HEK293 (cell line): Measurements from ENCODE around the gene CD46.

Experiments used
- CTCF ChIA-PET: fragments of 350-600 bp; formaldehyde crosslinking; extraction: SDS; loops from one replicate; lab custom pipeline; 2021; ENCODE audit warnings: antibody characterized with exemption; lab: Yijun Ruan, JAX
- POLR2A ChIA-PET: fragments of 300-600 bp; formaldehyde crosslinking; extraction: SDS; loops from one replicate; lab custom pipeline; 2020; ENCODE audit warnings: antibody characterized with exemption, inconsistent platforms; lab: Yijun Ruan, JAX
- H3K27ac ChIP-seq: fragments of 200-500 bp; sonication (Bioruptor generic); 2 replicates; pipeline ENCODE4 v1.5.1; 2014; ENCODE audit warnings: low read depth, low read length, control low read depth, inconsistent platforms; ENCODE audit errors: extremely low read depth
- H3K36me3 ChIP-seq, 2 experiments: fragments of 200-500 bp in 1 of 2; sonication (Bioruptor generic) in 1 of 2; 1 replicate in 1 of 2; 2 replicates in 1 of 2; pipeline ENCODE4 v1.5.1; 2014 to 2017; ENCODE audit warnings: inconsistent platforms in 2 of 2, low read length in 2 of 2; ENCODE audit not compliant: control insufficient read depth in 2 of 2, insufficient read depth in 1 of 2
- H3K4me1 ChIP-seq: fragments of 200-500 bp; sonication (Bioruptor generic); 2 replicates; pipeline ENCODE4 v1.5.1; 2014; ENCODE audit warnings: mild to moderate bottlenecking, low read length, inconsistent platforms; ENCODE audit not compliant: control insufficient read depth, insufficient read depth
- H3K4me3 ChIP-seq: 2 replicates; pipeline ENCODE4 v1.5.1; 2011; ENCODE audit warnings: low read depth, mild to moderate bottlenecking, control low read depth, low read length, moderate library complexity
- H3K9me3 ChIP-seq: fragments of 200-500 bp; sonication (Bioruptor generic); 2 replicates; pipeline ENCODE4 v1.5.1; 2014; ENCODE audit warnings: low read depth, low read length, inconsistent platforms; ENCODE audit not compliant: control insufficient read depth, insufficient read depth
- BCL11B ChIP-seq: fragments of 450-650 bp; formaldehyde crosslinking; IDR thresholded peaks from 2 replicates; pipeline ENCODE4 v1.5.1; 2016; ENCODE audit warnings: low read depth, missing biosample characterization, missing genetic modification characterization
- GLI4 ChIP-seq: fragments of 450-650 bp; formaldehyde crosslinking; IDR thresholded peaks from 2 replicates; pipeline ENCODE4 v1.5.1; 2016; ENCODE audit warnings: missing biosample characterization, missing genetic modification characterization
- PRDM1 ChIP-seq: fragments of 450-650 bp; formaldehyde crosslinking; IDR thresholded peaks from 2 replicates; pipeline ENCODE4; 2016; ENCODE audit warnings: missing biosample characterization, missing genetic modification characterization
- YY1 ChIP-seq: fragments of 450-650 bp; formaldehyde crosslinking; IDR thresholded peaks from 2 replicates; pipeline ENCODE4 v1.5.1; 2018; ENCODE audit warnings: missing biosample characterization, missing genetic modification characterization
- ZNF133 ChIP-seq: fragments of 450-650 bp; formaldehyde crosslinking; IDR thresholded peaks from 2 replicates; pipeline ENCODE4 v1.5.1; 2016; ENCODE audit warnings: missing biosample characterization, missing genetic modification characterization
- ZNF140 ChIP-seq: fragments of 450-650 bp; formaldehyde crosslinking; IDR thresholded peaks from 2 replicates; pipeline ENCODE4 v1.5.1; 2016; ENCODE audit warnings: missing biosample characterization, missing genetic modification characterization
- ZNF19 ChIP-seq: fragments of 450-650 bp; formaldehyde crosslinking; IDR thresholded peaks from 2 replicates; pipeline ENCODE4; 2016; ENCODE audit warnings: missing biosample characterization, missing genetic modification characterization, low read depth
- ZNF202 ChIP-seq: fragments of 450-650 bp; formaldehyde crosslinking; IDR thresholded peaks from 2 replicates; pipeline ENCODE4 v1.5.1; 2016; ENCODE audit warnings: missing biosample characterization, missing genetic modification characterization, borderline replicate concordance
- ZNF416 ChIP-seq: fragments of 450-650 bp; formaldehyde crosslinking; IDR thresholded peaks from 2 replicates; pipeline ENCODE4 v1.5.1; 2016; ENCODE audit warnings: missing biosample characterization, missing genetic modification characterization
- ZNF426 ChIP-seq: fragments of 450-650 bp; formaldehyde crosslinking; IDR thresholded peaks from 2 replicates; pipeline ENCODE4 v1.5.1; 2017; ENCODE audit warnings: missing biosample characterization, missing genetic modification characterization, mild to moderate bottlenecking, inconsistent platforms, moderate library complexity
- ZNF548 ChIP-seq: fragments of 450-650 bp; formaldehyde crosslinking; IDR thresholded peaks from 2 replicates; pipeline ENCODE4 v1.5.1; 2016; ENCODE audit warnings: missing biosample characterization, missing genetic modification characterization
- ZNF558 ChIP-seq: fragments of 450-650 bp; formaldehyde crosslinking; IDR thresholded peaks from 2 replicates; pipeline ENCODE4 v1.5.1; 2016; ENCODE audit warnings: missing biosample characterization, missing genetic modification characterization
- ZNF560 ChIP-seq: fragments of 450-650 bp; formaldehyde crosslinking; IDR thresholded peaks from 2 replicates; pipeline ENCODE4 v1.5.1; 2017; ENCODE audit warnings: missing biosample characterization, missing genetic modification characterization, borderline replicate concordance
- ZNF747 ChIP-seq: fragments of 450-650 bp; formaldehyde crosslinking; IDR thresholded peaks from 2 replicates; pipeline ENCODE4 v1.5.1; 2016; ENCODE audit warnings: missing biosample characterization, missing genetic modification characterization
- ZNF843 ChIP-seq: fragments of 450-650 bp; formaldehyde crosslinking; IDR thresholded peaks from 2 replicates; pipeline ENCODE4 v1.5.1; 2016; ENCODE audit warnings: missing biosample characterization, missing genetic modification characterization
- TF ChIP-seq, protein P1 (sequence below): fragments of 450-650 bp; formaldehyde crosslinking; conservative IDR thresholded peaks from 2 replicates; pipeline ENCODE4 v1.5.1; 2016; ENCODE audit warnings: low read depth, missing biosample characterization, missing genetic modification characterization
- TF ChIP-seq, protein P2 (sequence below): fragments of 450-650 bp; formaldehyde crosslinking; IDR thresholded peaks from 2 replicates; pipeline ENCODE4 v1.5.1; 2017; ENCODE audit warnings: missing biosample characterization, missing genetic modification characterization
- TF ChIP-seq, protein P3 (sequence below): fragments of 450-650 bp; formaldehyde crosslinking; IDR thresholded peaks from 2 replicates; pipeline ENCODE4 v1.5.1; 2017; ENCODE audit warnings: missing biosample characterization, missing genetic modification characterization
- TF ChIP-seq, protein P4 (sequence below): fragments of 450-650 bp; formaldehyde crosslinking; IDR thresholded peaks from 2 replicates; pipeline ENCODE4 v1.5.1; 2016; ENCODE audit warnings: missing biosample characterization, missing genetic modification characterization, low read depth
- TF ChIP-seq, protein P5 (sequence below): fragments of 450-650 bp; formaldehyde crosslinking; IDR thresholded peaks from 2 replicates; pipeline ENCODE4 v1.5.1; 2017; ENCODE audit warnings: missing biosample characterization, missing genetic modification characterization

Gene CD46

DNA sequence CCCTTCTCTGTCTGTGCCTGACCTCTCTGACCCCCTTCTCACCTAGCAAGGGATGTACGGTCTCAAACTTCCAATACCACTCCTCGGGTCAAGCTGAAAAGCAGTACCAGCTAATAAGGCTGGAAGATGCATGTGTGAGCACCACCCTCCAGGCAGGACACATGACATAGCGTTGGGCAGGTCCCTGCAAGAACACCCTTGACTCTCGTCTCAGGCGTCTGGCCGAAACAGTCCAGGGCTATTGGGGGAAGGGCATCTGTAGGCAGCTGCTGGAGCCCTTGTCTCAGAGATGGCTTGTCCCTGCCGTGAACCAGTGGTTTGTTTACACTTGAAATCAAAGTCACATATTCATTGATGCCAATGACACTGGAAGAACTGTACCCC, 56.5 kb downstream of the CD46 start (continued):
- TF ChIP-seq, protein P1, sequence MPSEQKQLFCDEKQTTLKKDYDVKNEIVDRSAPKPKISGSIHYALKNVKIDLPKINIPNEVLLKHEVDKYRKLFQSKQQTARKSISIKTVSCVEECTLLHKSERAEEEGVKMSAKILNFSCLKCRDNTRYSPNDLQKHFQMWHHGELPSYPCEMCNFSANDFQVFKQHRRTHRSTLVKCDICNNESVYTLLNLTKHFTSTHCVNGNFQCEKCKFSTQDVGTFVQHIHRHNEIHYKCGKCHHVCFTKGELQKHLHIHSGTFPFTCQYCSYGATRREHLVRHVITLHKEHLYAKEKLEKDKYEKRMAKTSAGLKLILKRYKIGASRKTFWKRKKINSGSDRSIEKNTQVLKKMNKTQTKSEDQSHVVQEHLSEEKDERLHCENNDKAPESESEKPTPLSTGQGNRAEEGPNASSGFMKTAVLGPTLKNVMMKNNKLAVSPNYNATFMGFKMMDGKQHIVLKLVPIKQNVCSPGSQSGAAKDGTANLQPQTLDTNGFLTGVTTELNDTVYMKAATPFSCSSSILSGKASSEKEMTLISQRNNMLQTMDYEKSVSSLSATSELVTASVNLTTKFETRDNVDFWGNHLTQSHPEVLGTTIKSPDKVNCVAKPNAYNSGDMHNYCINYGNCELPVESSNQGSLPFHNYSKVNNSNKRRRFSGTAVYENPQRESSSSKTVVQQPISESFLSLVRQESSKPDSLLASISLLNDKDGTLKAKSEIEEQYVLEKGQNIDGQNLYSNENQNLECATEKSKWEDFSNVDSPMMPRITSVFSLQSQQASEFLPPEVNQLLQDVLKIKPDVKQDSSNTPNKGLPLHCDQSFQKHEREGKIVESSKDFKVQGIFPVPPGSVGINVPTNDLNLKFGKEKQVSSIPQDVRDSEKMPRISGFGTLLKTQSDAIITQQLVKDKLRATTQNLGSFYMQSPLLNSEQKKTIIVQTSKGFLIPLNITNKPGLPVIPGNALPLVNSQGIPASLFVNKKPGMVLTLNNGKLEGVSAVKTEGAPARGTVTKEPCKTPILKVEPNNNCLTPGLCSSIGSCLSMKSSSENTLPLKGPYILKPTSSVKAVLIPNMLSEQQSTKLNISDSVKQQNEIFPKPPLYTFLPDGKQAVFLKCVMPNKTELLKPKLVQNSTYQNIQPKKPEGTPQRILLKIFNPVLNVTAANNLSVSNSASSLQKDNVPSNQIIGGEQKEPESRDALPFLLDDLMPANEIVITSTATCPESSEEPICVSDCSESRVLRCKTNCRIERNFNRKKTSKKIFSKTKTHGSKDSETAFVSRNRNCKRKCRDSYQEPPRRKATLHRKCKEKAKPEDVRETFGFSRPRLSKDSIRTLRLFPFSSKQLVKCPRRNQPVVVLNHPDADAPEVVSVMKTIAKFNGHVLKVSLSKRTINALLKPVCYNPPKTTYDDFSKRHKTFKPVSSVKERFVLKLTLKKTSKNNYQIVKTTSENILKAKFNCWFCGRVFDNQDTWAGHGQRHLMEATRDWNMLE (tag by site-specific recombination): no peak
- TF ChIP-seq, all 188 proteins: peak for 0

DNA sequence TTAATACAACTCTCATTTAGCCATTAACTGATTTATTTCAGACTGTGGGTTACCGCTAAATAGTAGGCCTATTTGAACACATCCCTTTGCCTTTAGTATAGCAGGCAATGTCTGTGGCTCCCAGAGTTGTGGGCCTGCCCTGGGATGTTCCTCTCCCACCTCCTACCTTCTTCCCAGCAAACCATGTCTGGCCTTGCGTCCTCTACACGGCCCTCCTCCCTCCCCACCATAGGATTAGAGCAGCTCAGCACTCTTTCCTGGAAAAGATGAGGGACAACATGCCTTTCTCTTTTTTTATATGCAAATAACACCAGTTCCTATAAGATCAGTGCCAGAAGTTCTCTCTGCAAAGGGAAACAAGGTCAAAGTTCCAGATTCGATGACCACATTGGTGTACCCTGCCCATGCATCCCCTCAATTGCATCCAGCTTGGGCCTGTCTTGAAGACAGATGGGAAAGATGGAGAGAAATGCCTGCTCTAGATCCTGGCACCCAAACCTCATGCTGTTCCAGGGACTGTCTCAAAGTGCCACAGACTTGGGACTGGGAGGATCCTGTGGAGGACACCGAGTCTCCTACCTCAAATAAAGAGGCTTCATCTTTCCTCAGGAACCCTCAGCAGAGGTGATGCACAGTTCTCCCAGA, 57.2 kb downstream of the CD46 start:
- no peaks in the 10 kb centered on the region for H3K4me1 ChIP-seq
- no peaks in the 10 kb centered on the region for H3K9me3 ChIP-seq
- H3K4me3 ChIP-seq: no peak overlapping the region
- no peak for TF ChIP-seq ZNF19 (tag by site-specific recombination)
- TF ChIP-seq, protein P2, sequence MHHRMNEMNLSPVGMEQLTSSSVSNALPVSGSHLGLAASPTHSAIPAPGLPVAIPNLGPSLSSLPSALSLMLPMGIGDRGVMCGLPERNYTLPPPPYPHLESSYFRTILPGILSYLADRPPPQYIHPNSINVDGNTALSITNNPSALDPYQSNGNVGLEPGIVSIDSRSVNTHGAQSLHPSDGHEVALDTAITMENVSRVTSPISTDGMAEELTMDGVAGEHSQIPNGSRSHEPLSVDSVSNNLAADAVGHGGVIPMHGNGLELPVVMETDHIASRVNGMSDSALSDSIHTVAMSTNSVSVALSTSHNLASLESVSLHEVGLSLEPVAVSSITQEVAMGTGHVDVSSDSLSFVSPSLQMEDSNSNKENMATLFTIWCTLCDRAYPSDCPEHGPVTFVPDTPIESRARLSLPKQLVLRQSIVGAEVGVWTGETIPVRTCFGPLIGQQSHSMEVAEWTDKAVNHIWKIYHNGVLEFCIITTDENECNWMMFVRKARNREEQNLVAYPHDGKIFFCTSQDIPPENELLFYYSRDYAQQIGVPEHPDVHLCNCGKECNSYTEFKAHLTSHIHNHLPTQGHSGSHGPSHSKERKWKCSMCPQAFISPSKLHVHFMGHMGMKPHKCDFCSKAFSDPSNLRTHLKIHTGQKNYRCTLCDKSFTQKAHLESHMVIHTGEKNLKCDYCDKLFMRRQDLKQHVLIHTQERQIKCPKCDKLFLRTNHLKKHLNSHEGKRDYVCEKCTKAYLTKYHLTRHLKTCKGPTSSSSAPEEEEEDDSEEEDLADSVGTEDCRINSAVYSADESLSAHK (tag by site-specific recombination): no peak
- no peak for TF ChIP-seq PRDM1
- TF ChIP-seq GLI4 (tag by site-specific recombination): no peak
- no peak for TF ChIP-seq ZNF416
- TF ChIP-seq, protein P3, sequence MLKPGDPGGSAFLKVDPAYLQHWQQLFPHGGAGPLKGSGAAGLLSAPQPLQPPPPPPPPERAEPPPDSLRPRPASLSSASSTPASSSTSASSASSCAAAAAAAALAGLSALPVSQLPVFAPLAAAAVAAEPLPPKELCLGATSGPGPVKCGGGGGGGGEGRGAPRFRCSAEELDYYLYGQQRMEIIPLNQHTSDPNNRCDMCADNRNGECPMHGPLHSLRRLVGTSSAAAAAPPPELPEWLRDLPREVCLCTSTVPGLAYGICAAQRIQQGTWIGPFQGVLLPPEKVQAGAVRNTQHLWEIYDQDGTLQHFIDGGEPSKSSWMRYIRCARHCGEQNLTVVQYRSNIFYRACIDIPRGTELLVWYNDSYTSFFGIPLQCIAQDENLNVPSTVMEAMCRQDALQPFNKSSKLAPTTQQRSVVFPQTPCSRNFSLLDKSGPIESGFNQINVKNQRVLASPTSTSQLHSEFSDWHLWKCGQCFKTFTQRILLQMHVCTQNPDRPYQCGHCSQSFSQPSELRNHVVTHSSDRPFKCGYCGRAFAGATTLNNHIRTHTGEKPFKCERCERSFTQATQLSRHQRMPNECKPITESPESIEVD (tag by site-specific recombination): no peak
- no peak for TF ChIP-seq ZNF548
- no peak for TF ChIP-seq ZNF140
- TF ChIP-seq ZNF558 (tag by site-specific recombination): no peak
- no peak for TF ChIP-seq ZNF560 (tag by site-specific recombination)
- TF ChIP-seq YY1 (tag by site-specific recombination): no peak
- TF ChIP-seq BCL11B (tag by site-specific recombination): no peak
- TF ChIP-seq ZNF747 (tag by site-specific recombination): no peak
- POLR2A ChIA-PET: no interaction called here
- CTCF ChIA-PET: interaction anchor here (4.8 kb wide), 1 partner anchor 12 kb away, joined by 22 read pairs; no protein-coding TSS in a partner anchor
- peaks cover 0 to 83% of the 10 kb centered on the region in 2 experiments; a peak in 2 of 3 replicates for H3K36me3 ChIP-seq
- no peak overlapping the region for H3K27ac ChIP-seq

DNA sequence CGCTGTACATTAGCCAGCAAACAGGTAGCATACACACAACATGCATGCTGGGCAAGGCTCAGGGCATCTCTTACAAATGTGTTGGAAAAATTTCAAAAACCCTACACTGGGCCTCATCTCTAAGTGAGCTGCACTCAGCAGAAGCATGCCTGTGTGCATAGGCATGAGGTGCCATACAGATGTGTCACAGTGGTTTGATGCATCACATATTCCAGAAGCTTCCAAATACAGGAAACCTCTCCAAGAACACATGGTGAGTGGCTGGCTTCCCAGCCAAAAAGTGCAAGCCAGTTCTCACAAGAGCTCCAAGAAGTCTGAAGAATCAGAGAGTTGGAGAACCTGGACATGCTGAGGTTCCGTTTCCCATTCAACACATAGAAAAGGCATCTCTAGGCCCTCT, 58.3 kb downstream of the CD46 start:
- no peaks in the 10 kb centered on the region for H3K4me1 ChIP-seq
- H3K27ac ChIP-seq: no peak overlapping the region
- POLR2A ChIA-PET: no interaction called here
- CTCF ChIA-PET: interaction anchor here (0.9 to 4.8 kb wide), 3 partner anchors 10 to 100 kb away, joined by 3 to 22 read pairs (median 9); no protein-coding TSS in a partner anchor
- peaks cover 0 to 85% of the 10 kb centered on the region in 2 experiments; a peak in 2 of 3 replicates for H3K36me3 ChIP-seq
- no peaks in the 10 kb centered on the region for H3K9me3 ChIP-seq
- no peak overlapping the region for H3K4me3 ChIP-seq
- TF ChIP-seq ZNF843 (tag by site-specific recombination) (no peak), ZNF133 (tag by site-specific recombination) (no peak), ZNF202 (tag by site-specific recombination) (no peak), ZNF426 (tag by site-specific recombination) (no peak)
- TF ChIP-seq, protein P4, sequence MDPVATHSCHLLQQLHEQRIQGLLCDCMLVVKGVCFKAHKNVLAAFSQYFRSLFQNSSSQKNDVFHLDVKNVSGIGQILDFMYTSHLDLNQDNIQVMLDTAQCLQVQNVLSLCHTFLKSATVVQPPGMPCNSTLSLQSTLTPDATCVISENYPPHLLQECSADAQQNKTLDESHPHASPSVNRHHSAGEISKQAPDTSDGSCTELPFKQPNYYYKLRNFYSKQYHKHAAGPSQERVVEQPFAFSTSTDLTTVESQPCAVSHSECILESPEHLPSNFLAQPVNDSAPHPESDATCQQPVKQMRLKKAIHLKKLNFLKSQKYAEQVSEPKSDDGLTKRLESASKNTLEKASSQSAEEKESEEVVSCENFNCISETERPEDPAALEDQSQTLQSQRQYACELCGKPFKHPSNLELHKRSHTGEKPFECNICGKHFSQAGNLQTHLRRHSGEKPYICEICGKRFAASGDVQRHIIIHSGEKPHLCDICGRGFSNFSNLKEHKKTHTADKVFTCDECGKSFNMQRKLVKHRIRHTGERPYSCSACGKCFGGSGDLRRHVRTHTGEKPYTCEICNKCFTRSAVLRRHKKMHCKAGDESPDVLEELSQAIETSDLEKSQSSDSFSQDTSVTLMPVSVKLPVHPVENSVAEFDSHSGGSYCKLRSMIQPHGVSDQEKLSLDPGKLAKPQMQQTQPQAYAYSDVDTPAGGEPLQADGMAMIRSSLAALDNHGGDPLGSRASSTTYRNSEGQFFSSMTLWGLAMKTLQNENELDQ: no peak
- TF ChIP-seq, protein P5, sequence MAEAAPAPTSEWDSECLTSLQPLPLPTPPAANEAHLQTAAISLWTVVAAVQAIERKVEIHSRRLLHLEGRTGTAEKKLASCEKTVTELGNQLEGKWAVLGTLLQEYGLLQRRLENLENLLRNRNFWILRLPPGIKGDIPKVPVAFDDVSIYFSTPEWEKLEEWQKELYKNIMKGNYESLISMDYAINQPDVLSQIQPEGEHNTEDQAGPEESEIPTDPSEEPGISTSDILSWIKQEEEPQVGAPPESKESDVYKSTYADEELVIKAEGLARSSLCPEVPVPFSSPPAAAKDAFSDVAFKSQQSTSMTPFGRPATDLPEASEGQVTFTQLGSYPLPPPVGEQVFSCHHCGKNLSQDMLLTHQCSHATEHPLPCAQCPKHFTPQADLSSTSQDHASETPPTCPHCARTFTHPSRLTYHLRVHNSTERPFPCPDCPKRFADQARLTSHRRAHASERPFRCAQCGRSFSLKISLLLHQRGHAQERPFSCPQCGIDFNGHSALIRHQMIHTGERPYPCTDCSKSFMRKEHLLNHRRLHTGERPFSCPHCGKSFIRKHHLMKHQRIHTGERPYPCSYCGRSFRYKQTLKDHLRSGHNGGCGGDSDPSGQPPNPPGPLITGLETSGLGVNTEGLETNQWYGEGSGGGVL (tag by site-specific recombination): no peak
